ENCODE measurements around the gene STRBP.

The STRBP gene

DNA sequence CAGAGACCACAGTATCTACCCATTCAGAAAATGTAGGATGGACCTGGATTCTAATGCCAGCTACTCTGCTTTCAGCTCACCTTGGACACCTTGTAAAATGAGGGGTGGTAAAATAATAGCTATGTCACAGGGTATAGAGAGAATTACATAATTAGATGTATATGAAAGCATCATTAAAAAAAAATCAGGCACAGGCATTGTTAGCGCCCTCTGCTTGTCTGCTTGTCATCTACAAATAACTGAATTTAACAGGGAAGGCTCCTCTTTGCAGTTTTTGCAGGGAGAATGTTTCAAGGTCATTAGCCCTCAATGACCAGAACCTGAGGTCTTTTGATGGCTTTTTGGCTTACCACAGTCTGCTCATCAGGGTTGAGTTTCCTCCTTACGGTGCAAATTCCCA, 176.9 kb downstream of the STRBP start:
- no peak for DNase-seq

DNA sequence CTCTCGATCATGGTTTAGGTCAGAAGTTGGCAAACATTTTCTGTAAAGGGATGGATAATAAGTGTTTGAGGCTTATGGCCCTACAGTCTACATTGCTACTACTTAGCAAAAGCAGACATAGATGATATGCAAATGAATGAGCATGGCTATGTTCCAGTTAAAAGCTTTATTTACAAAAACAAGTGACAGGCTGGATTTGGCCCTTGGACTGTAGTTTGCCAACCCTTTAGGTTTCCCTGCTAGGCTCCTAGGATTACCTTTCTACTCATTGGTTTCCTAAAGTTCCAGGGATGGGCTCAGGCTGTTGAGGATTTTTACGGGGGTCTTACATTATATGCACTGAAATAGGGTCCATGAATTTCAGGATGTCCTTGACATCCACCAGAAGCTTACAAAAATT, 177.4 kb downstream of the STRBP start:
- no peak for DNase-seq

DNA sequence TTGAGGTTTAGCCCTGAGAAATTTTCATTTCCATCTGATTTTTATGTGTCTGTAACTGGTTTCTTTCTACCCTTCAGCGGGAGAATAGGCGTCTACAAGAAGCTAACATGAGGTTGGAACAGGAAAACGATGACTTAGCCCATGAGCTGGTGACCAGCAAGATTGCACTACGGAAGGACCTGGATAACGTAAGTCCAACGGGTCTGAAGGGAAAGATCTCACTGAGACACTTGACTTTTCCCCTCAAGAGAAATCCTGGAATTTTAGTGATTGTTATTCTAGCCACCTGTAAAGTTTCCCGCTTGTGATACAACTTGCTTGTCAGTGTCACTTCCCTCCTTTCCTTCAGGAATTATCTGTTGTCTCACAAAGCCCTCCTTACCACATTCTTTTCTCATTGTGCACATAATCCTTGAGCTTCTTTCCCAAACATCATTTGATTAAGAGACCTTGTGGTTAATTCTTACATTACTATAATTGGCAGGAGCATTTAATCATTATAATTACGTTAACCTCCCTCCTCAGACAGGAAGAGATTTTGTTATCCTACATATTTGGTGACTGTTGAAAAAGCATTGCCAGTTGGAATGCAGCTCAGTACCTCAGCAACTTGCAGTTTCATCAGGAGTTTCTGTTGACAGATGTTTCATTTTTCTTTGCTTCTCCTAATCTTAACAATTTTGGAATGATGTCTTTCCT, 178.0 kb downstream of the STRBP start:
- no peak for DNase-seq

GRCh38 chr9:123089790-123090189, 178.6 kb downstream of the STRBP start:
- DNase-seq, result no peak

- DNase-seq, result no peak
Measured at GRCh38 chr9:123089040-123089439, 179.3 kb downstream of the STRBP start.

- no peak for DNase-seq
Measured at GRCh38 chr9:123087359-123087888, 181.0 kb downstream of the STRBP start.

DNA sequence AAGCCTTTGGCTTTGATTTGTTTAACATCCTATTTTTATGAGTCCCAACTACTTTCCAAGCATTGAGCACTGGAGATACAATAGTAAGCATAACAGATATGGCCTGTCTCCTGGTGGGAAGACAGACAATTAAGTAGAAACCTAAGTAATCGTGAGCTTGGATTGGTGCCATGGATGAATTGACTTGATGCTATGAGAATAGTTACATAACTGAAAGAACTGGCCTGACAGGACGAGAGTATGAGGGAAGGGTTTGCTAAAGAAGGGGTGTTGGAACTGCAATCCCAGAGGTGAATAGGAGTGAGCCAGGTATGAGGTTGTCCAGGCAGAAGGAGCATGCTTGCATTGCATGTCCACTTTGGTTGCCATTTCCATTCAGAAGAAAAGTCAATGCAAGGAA, 182.5 kb downstream of the STRBP start:
- DNase-seq, result no peak

GRCh38 chr9:123084256-123084655, 184.1 kb downstream of the STRBP start:
- DNase-seq, result no peak

DNA sequence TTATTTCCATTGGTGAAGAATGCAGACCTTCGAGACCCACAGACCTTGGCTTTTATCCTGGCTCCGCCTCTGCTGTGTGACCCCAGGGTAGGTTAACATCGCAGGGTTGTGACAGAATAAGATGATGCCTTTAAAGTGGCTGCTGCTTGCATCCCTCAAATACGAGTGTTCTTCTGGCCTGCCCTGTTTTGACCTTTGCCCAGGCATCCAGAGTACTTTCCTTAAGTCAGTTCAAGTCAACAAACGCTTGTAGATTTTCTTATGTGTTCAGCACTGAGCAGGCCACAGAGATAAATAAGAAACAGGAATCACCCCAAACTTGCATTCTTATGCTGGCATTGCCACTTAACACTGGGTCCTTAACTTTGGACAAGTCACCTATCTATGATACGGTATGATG, 184.7 kb downstream of the STRBP start:
- DNase-seq, result no peak

DNA sequence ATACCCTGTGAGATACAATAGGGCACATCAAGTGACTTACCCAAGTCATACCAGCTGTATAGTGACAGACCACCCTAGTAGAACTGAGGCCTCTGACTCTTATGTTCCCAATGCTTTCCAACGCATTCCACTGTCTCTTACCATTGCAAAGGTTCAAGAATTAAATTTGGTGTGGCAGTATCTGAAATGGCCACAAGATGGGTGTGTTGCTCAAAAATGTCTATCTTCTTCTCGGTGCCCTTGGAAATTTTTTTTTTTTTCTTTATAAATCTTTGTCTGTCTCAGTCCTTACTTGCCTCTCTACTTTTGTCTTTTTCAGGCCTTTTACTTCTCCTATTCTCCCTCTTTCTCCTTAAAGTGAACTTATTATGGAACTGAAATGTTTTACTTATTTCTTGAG, 186.6 kb downstream of the STRBP start:
- peak; percentile 3 for DNase-seq

- DNase-seq, result no peak
Measured at GRCh38 chr9:123080444-123080843, 187.9 kb downstream of the STRBP start.

- DNase-seq, result no peak
Measured at GRCh38 chr9:123074628-123075027, 193.8 kb downstream of the STRBP start.

- DNase-seq, result no peak
Measured at GRCh38 chr9:123073991-123074422, 194.4 kb downstream of the STRBP start.

DNA sequence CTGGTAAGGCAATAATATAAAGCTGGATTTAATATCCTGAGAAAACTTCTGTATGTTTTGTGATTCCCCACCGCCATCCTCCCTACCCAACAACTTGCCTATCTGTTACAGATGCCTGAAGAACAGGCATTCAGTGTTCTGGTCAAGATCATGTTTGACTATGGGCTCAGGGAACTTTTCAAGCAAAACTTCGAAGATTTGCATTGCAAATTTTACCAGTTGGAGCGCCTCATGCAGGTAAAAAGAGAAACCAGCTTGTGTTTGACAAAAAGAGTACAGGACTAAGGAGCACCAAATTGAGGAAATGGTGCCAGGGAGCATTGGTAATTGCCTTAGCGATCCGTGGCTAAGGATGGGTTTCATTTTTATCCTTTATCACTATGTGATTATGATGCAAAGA, 194.9 kb downstream of the STRBP start:
- DNase-seq, result no peak

- no peak for DNase-seq
Measured at GRCh38 chr9:123072407-123072995, 195.9 kb downstream of the STRBP start.

Measured in CD4-positive, alpha-beta T cell treated with Interleukin-4 for 4 hours (primary cell).